ENCODE measurements around the gene YWHAG. TPM values are rescaled to one million over a fixed set of nuclear protein-coding genes. Genes with fewer than 3 reads are reported as not detected.

The YWHAG gene
- total RNA-seq, 4 donors from 2014 or later, result 40.5 to 74.3 (median 53.6) TPM

DNA sequence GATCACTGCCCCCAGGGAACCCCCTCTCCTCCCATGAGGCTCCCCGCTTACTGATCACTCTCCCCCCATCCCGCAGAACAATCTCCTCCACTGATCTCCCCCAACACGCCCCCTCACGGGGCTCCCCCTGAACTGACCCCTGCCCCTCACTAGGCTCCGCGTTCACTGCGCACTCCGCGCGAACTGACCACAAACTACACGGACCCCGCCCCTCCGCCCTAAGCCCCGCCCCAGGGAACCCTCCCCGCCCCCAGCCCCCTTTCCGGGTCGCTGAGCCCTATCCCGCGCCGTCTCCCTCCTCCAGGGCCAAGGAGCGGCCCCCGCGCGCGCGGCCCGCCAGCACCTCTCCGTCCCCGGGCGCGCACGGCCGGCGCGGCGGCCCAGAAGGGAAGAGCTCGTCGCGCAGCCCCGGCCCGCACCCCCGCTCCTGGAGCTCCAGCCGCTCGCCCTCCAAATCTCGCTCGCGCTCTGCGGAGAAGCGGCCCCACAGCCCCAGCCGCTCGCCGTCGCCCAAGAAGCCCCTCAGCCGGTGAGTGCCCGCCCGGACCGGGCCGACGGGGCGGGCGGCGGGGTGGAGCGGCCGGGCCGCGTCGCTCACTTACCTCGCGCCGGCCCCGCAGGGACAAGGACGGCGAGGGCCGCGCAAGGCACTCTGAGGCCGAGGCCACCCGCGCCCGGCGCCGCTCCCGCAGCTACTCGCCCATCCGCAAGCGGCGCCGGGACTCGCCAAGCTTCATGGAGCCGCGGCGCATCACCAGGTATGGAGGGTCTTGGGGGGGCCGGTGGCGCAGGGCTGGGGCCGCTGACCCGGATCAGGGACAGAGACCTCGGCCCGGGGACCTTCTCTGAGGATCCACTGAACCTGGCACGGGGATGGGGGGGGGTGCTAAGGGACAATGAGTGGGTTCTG is 76.2 kb downstream of the YWHAG start:
- H3K27me3 ChIP-seq, result peaks cover 0 to 19% of the 10 kb centered on the region in 2 donors
- TF ChIP-seq, protein P1, sequence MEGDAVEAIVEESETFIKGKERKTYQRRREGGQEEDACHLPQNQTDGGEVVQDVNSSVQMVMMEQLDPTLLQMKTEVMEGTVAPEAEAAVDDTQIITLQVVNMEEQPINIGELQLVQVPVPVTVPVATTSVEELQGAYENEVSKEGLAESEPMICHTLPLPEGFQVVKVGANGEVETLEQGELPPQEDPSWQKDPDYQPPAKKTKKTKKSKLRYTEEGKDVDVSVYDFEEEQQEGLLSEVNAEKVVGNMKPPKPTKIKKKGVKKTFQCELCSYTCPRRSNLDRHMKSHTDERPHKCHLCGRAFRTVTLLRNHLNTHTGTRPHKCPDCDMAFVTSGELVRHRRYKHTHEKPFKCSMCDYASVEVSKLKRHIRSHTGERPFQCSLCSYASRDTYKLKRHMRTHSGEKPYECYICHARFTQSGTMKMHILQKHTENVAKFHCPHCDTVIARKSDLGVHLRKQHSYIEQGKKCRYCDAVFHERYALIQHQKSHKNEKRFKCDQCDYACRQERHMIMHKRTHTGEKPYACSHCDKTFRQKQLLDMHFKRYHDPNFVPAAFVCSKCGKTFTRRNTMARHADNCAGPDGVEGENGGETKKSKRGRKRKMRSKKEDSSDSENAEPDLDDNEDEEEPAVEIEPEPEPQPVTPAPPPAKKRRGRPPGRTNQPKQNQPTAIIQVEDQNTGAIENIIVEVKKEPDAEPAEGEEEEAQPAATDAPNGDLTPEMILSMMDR (IDR thresholded peaks at IDR 0.05), result no peak
- TF ChIP-seq POLR2A (IDR thresholded peaks at IDR 0.05), result no peak
- H3K36me3 ChIP-seq, result no peaks in the 10 kb centered on the region
- peak overlapping the region; percentile 12 to 59 (median 50) for H3K4me3 ChIP-seq
- no peaks in the 10 kb centered on the region for H3K9me3 ChIP-seq
- no peak for DNase-seq
- H3K27ac ChIP-seq, result no peak overlapping the region
- H3K4me1 ChIP-seq, result peaks cover 0 to 21% (median 9%) of the 10 kb centered on the region in 4 donors

DNA sequence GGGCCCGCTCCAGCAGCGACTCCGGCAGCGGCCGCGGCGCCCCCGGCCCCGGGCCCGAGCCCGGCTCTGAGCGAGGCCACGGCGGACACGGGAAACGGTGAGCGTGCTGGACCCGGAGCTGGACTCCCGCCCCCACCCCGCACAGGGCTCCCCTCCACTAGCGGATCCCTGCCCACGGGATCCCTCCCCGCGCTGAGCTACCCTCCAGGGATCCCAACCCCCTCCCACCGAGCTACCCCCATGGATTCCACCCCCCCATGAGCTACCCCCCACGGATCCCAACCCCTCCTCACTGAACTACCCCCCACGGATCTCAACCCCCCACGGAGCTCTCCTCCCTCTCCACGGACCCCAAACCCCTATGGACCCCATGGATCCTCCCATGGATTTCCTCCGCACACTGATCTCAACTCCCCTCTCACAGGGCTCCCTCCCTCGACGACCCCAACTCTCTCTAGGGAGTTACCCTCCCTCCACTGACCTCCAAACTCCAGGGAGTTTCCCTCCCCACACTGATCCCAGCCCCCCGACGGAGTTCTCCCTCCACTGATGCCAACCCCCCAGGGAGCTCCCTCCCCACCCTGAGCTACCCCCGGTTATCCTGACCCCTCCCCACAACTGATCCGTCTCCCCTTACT is 77.0 kb downstream of the YWHAG start:
- no peak for DNase-seq
- peaks cover 0 to 19% of the 10 kb centered on the region in 2 donors for H3K27me3 ChIP-seq
- peak overlapping the region in 3 of 4 donors; percentile 47 to 59 (median 52) for H3K4me3 ChIP-seq
- no peak overlapping the region for H3K27ac ChIP-seq
- peaks cover 0 to 21% (median 9%) of the 10 kb centered on the region in 4 donors for H3K4me1 ChIP-seq
- no peak for TF ChIP-seq POLR2A (IDR thresholded peaks at IDR 0.05)
- TF ChIP-seq, protein P1 (IDR thresholded peaks at IDR 0.05), result no peak
- no peaks in the 10 kb centered on the region for H3K36me3 ChIP-seq
- H3K9me3 ChIP-seq, result no peaks in the 10 kb centered on the region

DNA sequence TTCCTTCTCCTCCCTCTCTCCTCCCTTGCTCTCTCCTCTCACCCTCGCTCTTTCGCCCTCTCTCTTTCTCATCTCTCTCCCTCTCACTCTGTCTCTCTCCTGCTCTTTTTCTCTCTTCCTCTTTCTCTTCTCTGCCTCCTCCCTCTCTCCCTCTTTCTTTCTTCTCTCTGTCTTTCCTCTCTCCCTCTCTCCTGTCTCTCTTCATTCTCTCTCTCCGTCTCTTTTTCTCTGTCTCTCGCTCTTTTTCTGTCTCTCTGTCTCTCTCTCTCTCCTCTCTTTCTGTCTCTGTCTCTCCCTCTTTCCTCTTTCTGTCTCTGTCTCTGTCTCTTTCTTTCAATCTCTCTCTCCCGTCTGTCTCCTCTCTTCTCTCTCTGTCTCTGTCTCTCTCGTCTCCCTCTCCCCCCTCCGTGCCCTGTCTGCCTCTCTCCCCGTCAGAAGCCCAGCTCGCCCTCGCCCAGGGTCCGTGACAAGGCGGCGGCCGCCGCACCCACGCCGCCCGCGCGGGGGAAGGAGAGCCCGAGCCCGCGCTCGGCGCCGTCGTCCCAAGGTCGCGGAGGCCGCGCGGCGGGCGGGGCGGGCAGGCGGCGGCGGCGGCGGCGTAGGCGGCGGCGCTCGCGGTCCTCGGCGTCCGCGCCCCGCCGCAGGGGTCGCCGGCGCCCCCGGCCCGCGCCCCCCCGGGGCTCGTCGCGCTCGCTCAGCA is 77.6 kb downstream of the YWHAG start:
- H3K4me1 ChIP-seq, result peaks cover 0 to 21% (median 9%) of the 10 kb centered on the region in 4 donors
- no peaks in the 10 kb centered on the region for H3K9me3 ChIP-seq
- H3K4me3 ChIP-seq, result peak overlapping the region in 3 of 4 donors; percentile 47 to 59 (median 52)
- DNase-seq, result no peak
- H3K36me3 ChIP-seq, result no peaks in the 10 kb centered on the region
- no peak for TF ChIP-seq POLR2A (IDR thresholded peaks at IDR 0.05)
- TF ChIP-seq, protein P1 (IDR thresholded peaks at IDR 0.05), result no peak
- H3K27ac ChIP-seq, result no peak overlapping the region
- peaks cover 0 to 19% of the 10 kb centered on the region in 2 donors for H3K27me3 ChIP-seq

DNA sequence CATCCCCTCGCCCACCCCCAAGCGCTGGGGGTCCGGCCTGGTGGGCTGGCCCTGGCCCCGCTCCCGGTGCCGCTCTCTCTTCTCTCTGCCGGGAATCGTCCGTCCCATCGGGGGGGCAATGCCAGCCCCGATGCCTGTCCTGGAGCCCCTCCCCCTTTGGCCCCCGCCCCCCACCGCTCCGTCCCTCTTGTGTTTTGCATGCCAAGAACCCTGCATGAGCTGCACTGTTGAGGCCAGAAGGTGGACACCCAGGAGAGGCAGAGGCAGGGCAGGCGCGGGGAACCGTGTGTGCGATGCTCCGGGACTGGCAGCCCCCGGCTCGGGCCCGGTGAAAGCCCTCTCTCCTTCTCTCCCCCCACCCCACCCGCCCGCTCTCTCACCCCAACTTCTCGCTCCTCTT is 78.4 kb downstream of the YWHAG start:
- H3K4me3 ChIP-seq, result no peak overlapping the region
- H3K36me3 ChIP-seq, result no peaks in the 10 kb centered on the region
- peaks cover 0 to 19% of the 10 kb centered on the region in 2 donors for H3K27me3 ChIP-seq
- H3K27ac ChIP-seq, result no peak overlapping the region
- no peaks in the 10 kb centered on the region for H3K9me3 ChIP-seq
- no peak for DNase-seq
- peaks cover 0 to 21% (median 9%) of the 10 kb centered on the region in 4 donors for H3K4me1 ChIP-seq
- TF ChIP-seq, protein P1 (IDR thresholded peaks at IDR 0.05), result no peak
- no peak for TF ChIP-seq POLR2A (IDR thresholded peaks at IDR 0.05)

DNA sequence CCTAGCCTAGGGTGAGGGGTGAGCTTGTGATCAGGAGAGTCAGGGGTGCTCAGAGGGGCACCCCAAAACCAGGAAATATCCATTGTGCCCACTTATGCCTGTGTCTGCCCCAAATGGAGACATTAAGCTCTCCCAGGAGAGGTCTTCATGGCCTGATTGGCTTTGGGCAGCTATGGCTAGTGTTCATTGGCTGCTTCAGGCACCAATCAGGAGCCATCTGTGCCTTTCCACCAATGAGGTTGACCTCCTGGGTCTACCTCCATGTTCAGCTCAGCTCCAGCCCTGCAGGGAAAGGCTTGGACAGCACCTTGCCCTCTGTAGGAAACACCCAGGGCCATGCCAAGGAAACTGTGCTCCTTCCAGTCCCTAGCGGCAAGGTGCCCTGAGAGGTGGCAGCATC is 80.3 kb downstream of the YWHAG start:
- DNase-seq, result no peak
- peaks cover 0 to 19% of the 10 kb centered on the region in 2 donors for H3K27me3 ChIP-seq
- TF ChIP-seq POLR2A (IDR thresholded peaks at IDR 0.05), result no peak
- TF ChIP-seq, protein P1 (IDR thresholded peaks at IDR 0.05), result no peak
- peaks cover 0 to 20% (median 9%) of the 10 kb centered on the region in 4 donors for H3K4me1 ChIP-seq
- no peak overlapping the region for H3K27ac ChIP-seq
- H3K4me3 ChIP-seq, result no peak overlapping the region
- no peaks in the 10 kb centered on the region for H3K9me3 ChIP-seq
- H3K36me3 ChIP-seq, result no peaks in the 10 kb centered on the region

Data from Peyer's patch (tissue), 4 donors.